HEK293T (cell line): ENCODE measurements around the gene HS1BP3.

ENCODE experiments used
- CTCF ChIA-PET: fragments of 350-600 bp; formaldehyde crosslinking; extraction: SDS; loops from one replicate; lab custom pipeline; 2021; ENCODE audit warnings: antibody characterized with exemption, inconsistent platforms; lab: Yijun Ruan, JAX
- POLR2A ChIA-PET: fragments of 350-600 bp; formaldehyde crosslinking; extraction: SDS; loops from one replicate; lab custom pipeline; 2020; ENCODE audit warnings: antibody characterized with exemption, inconsistent platforms; lab: Yijun Ruan, JAX
- DNase-seq: peaks from one replicate; pipeline ENCODE4 v3.0.0; 2012; ENCODE audit warnings: mixed read lengths; ENCODE audit errors: extremely low spot score
- ARNT ChIP-seq: fragments of 450-650 bp; IDR thresholded peaks from 2 replicates; pipeline ENCODE4 v1.6.1; 2017; ENCODE audit warnings: mild to moderate bottlenecking
- BHLHE40 ChIP-seq: fragments of 450-650 bp; IDR thresholded peaks from 2 replicates; pipeline ENCODE4 v1.6.1; 2016; ENCODE audit warnings: mild to moderate bottlenecking, moderate library complexity, borderline replicate concordance
- CTBP1 ChIP-seq: fragments of 450-650 bp; IDR thresholded peaks from 2 replicates; pipeline ENCODE4 v1.6.1; 2016; ENCODE audit warnings: borderline replicate concordance
- ELF4 ChIP-seq: fragments of 450-650 bp; IDR thresholded peaks from 2 replicates; pipeline ENCODE4 v1.6.1; 2017; ENCODE audit warnings: antibody characterized with exemption
- FOXA1 ChIP-seq: fragments of 450-650 bp; IDR thresholded peaks from 2 replicates; pipeline ENCODE4 v1.6.1; 2016; ENCODE audit warnings: mild to moderate bottlenecking
- FOXK2 ChIP-seq: fragments of 450-650 bp; IDR thresholded peaks from 2 replicates; pipeline ENCODE4 v1.6.1; 2016; ENCODE audit warnings: mild to moderate bottlenecking
- FOXM1 ChIP-seq: fragments of 450-650 bp; IDR thresholded peaks from 2 replicates; pipeline ENCODE4 v1.6.1; 2017; ENCODE audit warnings: mild to moderate bottlenecking, borderline replicate concordance
- HDGF ChIP-seq: fragments of 450-650 bp; IDR thresholded peaks from 2 replicates; pipeline ENCODE4 v1.6.1; 2017; ENCODE audit warnings: antibody characterized with exemption, borderline replicate concordance
- L3MBTL2 ChIP-seq: fragments of 450-650 bp; conservative IDR thresholded peaks from 2 replicates; pipeline ENCODE4 v1.6.1; 2016; ENCODE audit warnings: mild to moderate bottlenecking
- LEF1 ChIP-seq: fragments of 450-650 bp; IDR thresholded peaks from 2 replicates; pipeline ENCODE4 v1.6.1; 2017; ENCODE audit warnings: mild to moderate bottlenecking, borderline replicate concordance
- NFRKB ChIP-seq: fragments of 450-650 bp; IDR thresholded peaks from 2 replicates; pipeline ENCODE4 v1.6.1; 2016; ENCODE audit warnings: mild to moderate bottlenecking, moderate library complexity
- SP1 ChIP-seq: fragments of 450-650 bp; IDR thresholded peaks from 2 replicates; pipeline ENCODE4 v1.6.1; 2017
- SUZ12 ChIP-seq: fragments of 450-650 bp; IDR thresholded peaks from 2 replicates; pipeline ENCODE4 v1.6.1; 2016; ENCODE audit warnings: mild to moderate bottlenecking
- TARDBP ChIP-seq: fragments of 450-650 bp; IDR thresholded peaks from 2 replicates; pipeline ENCODE4 v1.6.1; 2016
- ZNF384 ChIP-seq: fragments of 450-650 bp; IDR thresholded peaks from 2 replicates; pipeline ENCODE4 v1.6.1; 2016
- TF ChIP-seq, protein P1 (sequence below): fragments of 450-650 bp; IDR thresholded peaks from 2 replicates; pipeline ENCODE4 v1.6.1; 2016

Gene HS1BP3

DNA sequence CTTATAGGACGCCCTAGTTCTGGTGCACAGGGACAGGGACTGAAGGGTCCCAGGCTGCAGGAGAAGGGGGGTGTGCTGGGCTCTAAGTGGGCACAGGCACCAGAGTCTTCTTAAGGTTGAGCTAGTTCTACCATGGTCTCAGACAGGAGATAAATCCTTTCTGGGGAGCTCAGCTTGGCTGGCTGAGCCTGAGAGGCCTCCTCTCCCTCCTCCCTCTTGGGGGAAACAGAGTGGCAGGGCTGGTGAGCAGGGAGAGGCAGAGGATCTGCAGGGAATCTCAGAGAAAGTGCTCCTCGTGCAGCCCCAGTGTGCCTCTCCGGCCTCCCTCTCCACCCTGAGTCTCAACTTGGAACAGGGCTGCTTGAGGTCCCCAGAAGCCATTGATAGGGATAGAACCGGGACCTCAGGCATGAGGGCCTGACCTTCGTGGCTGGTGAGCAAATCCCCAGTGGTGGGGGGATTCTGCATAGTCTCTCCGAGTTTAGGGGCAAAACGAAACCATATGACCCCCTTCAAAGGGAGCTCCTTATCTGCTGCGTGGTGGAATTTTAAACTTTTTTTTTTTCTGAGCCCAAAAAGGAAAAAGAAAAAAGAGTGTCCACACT is 18.1 kb upstream of the HS1BP3 start:
- ChIA-PET POLR2A (no interaction called here), CTCF (interaction anchor here (1.4 kb wide), 1 partner anchor 294 kb away, joined by 3 read pairs; no protein-coding TSS in a partner anchor)
- TF ChIP-seq TARDBP (no peak), ELF4 (no peak), SUZ12 (no peak), HDGF (no peak), BHLHE40 (no peak), FOXK2 (no peak), FOXA1 (no peak), LEF1 (no peak), FOXM1 (no peak), CTBP1 (no peak), ZNF384 (no peak), SP1 (no peak), NFRKB (no peak), ARNT (no peak), L3MBTL2 (no peak)
- TF ChIP-seq, protein P1, sequence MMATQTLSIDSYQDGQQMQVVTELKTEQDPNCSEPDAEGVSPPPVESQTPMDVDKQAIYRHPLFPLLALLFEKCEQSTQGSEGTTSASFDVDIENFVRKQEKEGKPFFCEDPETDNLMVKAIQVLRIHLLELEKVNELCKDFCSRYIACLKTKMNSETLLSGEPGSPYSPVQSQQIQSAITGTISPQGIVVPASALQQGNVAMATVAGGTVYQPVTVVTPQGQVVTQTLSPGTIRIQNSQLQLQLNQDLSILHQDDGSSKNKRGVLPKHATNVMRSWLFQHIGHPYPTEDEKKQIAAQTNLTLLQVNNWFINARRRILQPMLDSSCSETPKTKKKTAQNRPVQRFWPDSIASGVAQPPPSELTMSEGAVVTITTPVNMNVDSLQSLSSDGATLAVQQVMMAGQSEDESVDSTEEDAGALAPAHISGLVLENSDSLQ = no peak
- no peak for DNase-seq

DNA sequence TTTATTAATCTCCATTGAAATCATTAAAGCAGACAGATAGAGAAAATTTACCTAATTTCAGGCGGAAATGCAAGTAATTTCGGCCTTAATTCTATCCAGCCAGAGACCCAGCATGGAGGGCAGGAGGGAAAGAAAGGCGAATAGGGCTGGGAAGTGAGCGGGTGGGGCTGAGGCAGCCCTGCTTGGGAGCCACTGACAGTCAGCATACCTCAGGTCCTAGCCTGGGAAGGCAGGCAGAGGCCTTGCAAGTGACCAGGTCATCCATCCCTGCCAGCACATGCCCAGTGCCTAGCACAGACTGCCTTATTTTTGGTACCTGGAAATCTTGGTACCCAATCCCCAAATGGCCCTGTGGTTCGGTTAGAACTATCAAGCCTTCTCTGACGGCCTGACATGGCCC is 17.6 kb upstream of the HS1BP3 start:
- DNase-seq = no peak
- ChIA-PET CTCF (interaction anchor here (0.8 kb wide), 1 partner anchor 19 kb away, joined by 3 read pairs; no protein-coding TSS in a partner anchor), POLR2A (no interaction called here)
- TF ChIP-seq HDGF (no peak), FOXA1 (no peak), NFRKB (no peak), ARNT (no peak), L3MBTL2 (no peak)

DNA sequence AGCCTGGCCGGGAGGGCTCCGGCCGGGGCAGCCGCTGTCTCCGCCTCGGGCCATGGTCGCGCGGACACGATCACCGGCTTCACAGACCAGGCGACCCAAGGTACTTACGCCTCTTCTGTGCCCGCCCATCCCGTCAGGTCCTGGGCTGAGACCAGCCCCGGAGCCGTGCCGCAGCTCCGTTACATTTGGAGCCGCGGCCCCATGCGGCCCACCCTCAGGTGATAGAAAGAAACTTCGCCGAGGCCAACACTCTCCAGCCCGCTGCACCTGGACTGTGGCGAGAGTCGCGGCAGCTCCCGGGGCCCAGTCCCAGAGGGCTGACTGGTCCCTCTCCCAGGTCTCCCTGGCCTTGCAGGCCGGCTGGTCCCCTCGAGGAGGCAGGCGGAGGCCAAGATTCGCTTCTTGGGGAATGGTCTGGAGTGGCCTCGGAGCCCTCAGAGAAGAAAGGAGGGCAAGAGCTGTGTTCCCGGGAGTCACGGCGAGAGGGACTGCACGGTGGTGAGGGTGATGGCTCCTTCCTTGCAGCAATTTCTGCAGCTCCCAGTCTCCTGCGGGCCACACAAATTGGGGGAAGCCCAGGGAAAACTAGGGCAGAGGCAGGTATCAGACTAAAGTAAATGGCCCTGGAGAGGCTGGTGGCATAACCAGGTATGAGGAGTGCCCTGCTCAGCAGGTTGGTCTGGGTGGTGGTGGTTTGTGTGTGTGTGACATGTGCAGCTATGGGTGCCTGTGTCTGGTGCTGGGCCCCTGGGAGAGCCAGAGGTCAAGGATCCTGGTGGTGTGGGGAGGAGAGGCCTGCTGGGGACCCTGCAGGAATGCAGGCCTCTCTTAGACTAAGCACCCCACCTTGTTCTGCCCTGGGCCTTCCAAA is 16.9 kb upstream of the HS1BP3 start:
- CTCF ChIA-PET = interaction anchor here (0.8 to 2.4 kb wide), 2 partner anchors 9 to 18 kb away, joined by 3 to 14 read pairs; no protein-coding TSS in a partner anchor
- DNase-seq = peak; percentile 28
- POLR2A ChIA-PET = no interaction called here
- TF ChIP-seq L3MBTL2 = peak; percentile 47; the same call in 1 of the 2 replicates
- no peak for TF ChIP-seq ZNF384
- no peak for TF ChIP-seq LEF1
- no peak for TF ChIP-seq SUZ12
- no peak for TF ChIP-seq BHLHE40

DNA sequence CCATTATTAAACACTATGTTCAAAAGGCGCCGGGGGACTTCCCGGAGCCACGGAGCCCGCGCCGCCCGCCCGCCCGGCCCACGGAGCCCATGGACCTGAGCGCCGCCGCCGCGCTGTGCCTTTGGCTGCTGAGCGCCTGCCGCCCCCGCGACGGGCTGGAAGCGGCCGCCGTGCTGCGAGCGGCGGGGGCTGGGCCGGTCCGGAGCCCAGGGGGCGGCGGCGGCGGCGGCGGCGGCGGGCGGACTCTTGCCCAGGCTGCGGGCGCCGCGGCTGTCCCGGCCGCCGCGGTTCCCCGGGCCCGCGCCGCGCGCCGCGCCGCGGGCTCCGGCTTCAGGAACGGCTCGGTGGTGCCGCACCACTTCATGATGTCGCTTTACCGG is 16.2 kb upstream of the HS1BP3 start:
- ChIA-PET POLR2A (no interaction called here), CTCF (interaction anchor here (2.4 kb wide), 1 partner anchor 10 kb away, joined by 14 read pairs; no protein-coding TSS in a partner anchor)
- no peak for TF ChIP-seq ZNF384
- no peak for TF ChIP-seq TARDBP
- no peak for TF ChIP-seq ELF4
- TF ChIP-seq FOXK2 = no peak
- TF ChIP-seq L3MBTL2 = no peak
- no peak for TF ChIP-seq FOXM1
- TF ChIP-seq BHLHE40 = no peak
- peak; percentile 62 for DNase-seq

DNA sequence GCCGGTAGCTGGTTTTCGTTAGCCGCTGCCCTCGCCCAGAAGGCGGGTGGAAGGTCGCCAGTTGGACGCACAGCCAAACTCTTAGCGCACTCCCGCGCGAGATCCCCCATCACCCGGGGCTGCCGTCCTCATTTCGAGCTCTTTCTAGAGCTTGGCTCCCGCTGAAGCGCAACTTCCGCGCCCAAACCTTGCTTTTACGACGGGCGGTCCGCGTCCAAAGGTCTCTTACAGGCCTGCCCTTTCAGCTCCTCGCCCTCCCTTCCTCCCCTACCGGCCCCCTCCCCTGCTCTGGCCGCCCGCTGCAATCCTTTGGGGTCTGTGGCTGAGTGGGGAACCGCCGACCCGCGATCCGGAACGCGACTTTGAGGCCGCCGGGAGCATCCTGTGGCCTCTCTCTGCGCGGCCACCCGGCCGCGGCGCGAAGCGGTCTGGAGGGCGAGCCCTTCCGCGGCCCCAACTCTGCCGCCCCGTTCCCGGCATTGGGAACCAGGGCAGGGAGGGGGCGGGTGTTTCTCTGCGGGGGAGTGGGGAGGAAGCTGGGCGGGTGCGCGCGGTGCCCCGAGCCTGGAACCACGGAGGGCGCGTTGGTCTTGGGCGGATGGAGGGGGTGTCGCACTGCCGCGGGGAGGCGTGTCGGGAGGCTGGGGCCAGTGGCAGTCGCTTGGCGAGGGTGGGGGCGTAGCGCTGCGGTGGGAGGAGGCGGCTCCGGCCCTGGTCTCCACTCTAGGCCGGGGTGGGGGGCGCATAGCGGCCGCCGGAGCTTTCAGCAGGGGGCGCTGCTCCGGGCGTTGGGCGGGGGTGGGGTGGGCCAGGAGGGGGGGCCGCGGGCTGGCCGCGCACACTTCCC is 15.6 kb upstream of the HS1BP3 start, which contains the start of gene GDF7:
Gene GDF7, plus strand, starts transcription at position 841 of the 847 bp plus-strand sequence. CDS start 96 bp downstream, outside the sequence.
- ChIA-PET CTCF (interaction anchor here (2.4 kb wide), 1 partner anchor 10 kb away, joined by 14 read pairs; no protein-coding TSS in a partner anchor), POLR2A (interaction anchor here (1.1 kb wide), 1 partner anchor 156 kb away, joined by 3 read pairs; the partner anchor contains the start of gene LDAH)
- DNase-seq = peak; percentile 80

More for the DNA sequence above, 15.6 kb upstream of the HS1BP3 start, which contains the start of gene GDF7:
- TF ChIP-seq FOXA1 (no peak), HDGF (no peak), BHLHE40 (no peak), TARDBP (no peak), ZNF384 (no peak), FOXM1 (no peak), L3MBTL2 (no peak), LEF1 (no peak), NFRKB (no peak), ARNT (no peak), CTBP1 (no peak), SUZ12 (no peak), ELF4 (no peak), SP1 (no peak), FOXK2 (no peak)
- TF ChIP-seq, protein P1 = no peak
